GM12801 (cell line): ENCODE measurements around the gene TOB1.

ENCODE experiments used
- TF ChIP-seq, protein P1 (sequence below): IDR thresholded peaks from one replicate; pipeline ENCODE4 v1.5.1; 2011; ENCODE audit warnings: control low read depth; ENCODE audit not compliant: insufficient read length; ENCODE audit errors: extremely low read depth

Gene TOB1

DNA sequence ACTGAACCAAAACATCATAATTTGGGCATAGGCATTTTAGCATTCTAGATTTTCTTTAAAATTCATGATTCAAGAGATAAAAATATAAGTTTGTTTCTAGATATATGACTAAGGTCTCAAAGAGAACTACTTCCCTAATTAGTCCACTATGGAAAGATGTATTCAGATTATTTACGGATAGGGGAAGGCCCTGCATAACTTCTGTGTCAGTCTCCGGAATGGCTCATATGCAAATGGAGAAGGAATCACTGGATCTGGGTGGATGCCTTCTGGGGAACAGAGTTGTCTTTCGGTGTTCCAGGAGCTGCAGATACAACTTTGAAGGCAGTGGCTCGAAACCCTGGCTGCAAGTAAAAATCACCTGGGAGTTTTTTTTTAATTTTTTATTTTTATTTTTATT lies 47.9 kb downstream of the TOB1 start:
- TF ChIP-seq, protein P1, sequence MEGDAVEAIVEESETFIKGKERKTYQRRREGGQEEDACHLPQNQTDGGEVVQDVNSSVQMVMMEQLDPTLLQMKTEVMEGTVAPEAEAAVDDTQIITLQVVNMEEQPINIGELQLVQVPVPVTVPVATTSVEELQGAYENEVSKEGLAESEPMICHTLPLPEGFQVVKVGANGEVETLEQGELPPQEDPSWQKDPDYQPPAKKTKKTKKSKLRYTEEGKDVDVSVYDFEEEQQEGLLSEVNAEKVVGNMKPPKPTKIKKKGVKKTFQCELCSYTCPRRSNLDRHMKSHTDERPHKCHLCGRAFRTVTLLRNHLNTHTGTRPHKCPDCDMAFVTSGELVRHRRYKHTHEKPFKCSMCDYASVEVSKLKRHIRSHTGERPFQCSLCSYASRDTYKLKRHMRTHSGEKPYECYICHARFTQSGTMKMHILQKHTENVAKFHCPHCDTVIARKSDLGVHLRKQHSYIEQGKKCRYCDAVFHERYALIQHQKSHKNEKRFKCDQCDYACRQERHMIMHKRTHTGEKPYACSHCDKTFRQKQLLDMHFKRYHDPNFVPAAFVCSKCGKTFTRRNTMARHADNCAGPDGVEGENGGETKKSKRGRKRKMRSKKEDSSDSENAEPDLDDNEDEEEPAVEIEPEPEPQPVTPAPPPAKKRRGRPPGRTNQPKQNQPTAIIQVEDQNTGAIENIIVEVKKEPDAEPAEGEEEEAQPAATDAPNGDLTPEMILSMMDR: no peak

DNA sequence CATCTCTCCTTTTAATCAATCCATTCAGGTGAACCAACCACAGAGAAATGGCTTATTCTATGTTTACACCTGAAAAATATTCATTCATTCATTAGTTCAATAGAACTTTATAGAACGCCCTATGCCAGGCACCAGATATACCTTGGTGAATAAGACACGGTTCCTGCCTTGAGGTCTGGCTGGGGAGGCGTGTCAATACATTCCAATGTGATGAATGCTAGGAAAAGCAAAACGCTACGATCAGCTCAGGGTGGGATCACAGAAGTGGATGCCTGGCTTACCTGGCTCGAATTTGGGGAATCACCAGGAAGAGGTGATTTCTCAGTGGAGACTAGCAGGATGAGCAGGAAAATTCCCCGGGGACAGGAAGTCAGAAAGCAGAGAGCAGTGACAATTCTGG lies 48.3 kb downstream of the TOB1 start:
- TF ChIP-seq, protein P1: no peak

DNA sequence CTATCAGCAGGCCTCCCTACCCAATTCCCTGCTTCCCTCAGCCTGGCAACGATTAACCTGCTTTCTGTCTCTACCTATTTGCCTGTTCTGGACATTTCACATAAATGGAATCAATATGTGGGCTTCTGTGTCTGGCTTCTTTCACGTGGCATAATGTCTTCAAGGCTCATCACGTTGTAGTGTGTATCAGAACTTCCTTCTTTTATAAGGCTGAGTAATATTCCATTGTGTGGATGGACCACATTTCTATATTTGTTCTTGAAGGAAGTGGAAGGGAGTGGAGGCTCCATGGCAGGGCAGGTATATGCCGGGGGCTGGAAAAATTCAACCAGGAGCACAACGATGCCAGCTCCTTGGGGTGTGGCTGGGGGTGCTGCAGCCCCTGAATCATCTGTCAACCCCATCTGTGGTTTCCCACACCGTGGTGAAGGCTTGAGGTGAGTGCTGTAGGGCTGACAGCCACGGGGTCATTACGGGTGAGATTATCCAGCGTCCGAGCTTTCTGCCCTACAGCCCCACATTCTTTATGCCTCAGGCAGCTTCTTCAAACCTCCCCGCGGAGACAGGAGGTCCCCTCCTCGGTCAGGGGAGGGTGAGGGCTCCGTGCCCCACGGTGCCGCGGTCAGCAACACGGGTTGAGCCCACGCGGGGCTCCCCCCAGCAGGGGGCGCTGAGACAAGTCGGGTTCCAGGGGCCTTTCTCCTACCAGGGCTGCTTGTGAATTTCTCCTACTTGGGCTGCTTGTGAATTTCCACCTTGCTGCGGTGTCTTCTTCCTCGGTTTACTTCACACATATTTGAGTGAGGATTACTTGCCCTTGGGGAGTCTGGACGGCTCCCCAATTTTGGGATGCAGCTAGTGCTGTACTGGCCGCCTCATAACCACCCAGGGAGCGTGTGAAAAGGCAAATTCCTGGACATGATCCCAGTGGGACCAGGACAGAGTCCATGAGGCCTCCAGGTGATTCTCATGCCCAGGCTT lies 49.1 kb downstream of the TOB1 start:
- TF ChIP-seq, protein P1: no peak

DNA sequence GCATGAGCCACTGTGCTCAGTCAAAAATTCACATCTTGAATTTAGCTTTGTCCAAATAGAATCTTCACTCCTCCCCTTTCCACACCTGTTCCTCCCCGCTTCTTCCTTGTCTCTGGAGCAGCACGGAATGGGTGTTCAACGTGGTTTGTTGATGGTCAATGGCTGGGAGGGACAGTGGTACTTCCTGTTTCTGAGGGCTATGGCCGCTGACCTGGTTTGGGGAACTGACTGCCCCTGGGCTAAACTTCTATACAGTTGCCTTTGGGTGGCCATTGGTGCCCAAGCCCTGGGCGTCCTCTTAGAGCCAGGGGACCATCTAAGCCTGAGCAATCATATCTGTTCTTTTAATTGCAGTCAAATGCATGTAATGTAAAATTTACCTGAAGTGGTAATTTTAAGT lies 49.9 kb downstream of the TOB1 start:
- TF ChIP-seq, protein P1: no peak

DNA sequence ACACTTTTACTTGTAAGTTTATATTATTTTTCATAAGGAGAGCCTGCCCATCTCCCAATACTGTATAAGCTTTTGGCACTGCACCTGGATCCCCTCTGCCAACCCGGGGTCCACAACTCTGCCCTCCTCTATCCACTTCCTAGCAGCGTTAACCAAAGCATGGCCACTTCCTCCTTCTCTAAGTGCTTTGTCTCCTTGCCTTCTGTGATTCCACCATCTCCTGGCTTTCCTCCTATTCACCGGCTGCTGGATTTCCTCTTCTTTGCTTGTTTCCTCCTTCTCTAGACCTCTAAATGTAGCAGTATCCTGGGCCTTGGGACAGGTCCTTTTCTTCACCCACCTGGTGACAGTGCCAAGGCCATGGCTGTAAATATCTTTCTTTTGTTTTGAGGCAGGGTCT lies 50.8 kb downstream of the TOB1 start:
- TF ChIP-seq, protein P1: no peak

DNA sequence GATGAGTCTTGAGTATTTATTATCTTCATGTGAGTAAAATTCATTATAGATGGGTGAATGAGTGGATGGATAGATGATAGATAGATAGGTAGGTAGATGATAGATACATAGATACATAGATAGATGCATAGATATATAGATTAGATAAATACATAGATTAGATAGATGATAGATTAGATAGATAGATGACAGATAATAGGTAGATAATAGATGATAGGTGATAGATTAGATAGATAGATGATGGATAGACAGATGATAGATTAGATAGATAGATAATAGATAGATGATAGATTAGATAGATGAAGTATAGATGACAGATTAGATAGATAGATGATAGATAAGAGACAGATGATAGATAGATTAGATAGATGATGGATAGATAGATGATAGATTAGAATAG lies 52.6 kb downstream of the TOB1 start:
- TF ChIP-seq, protein P1: no peak
